Adrenal gland (tissue), 5 donors: ENCODE data around the gene ZNF438.

Experiments used
- POLR2A ChIP-seq, 2 donors: fragments of 450-650 bp; IDR thresholded peaks; one replicate each; pipeline ENCODE4 v1.6.1; 2017; ENCODE audit warnings: antibody characterized with exemption in 2 of 2, mild to moderate bottlenecking in 2 of 2, moderate library complexity in 1 of 2
- TF ChIP-seq, protein P1 (sequence below), 6 experiments: fragments of 450-650 bp in 4 of 6; fragments of 200-600 bp in 2 of 6; sonication (generic) in 1 of 6; IDR thresholded peaks; 1 replicate in 5 of 6; 2 replicates in 1 of 6; pipeline versions ENCODE4 v1.5.1 to v1.8.0; 2016 to 2021; ENCODE audit warnings: antibody characterized with exemption in 6 of 6, mild to moderate bottlenecking in 2 of 6, moderate library complexity in 1 of 6
- donor health status: DM: no; HTN: no; CAD: no.

DNA sequence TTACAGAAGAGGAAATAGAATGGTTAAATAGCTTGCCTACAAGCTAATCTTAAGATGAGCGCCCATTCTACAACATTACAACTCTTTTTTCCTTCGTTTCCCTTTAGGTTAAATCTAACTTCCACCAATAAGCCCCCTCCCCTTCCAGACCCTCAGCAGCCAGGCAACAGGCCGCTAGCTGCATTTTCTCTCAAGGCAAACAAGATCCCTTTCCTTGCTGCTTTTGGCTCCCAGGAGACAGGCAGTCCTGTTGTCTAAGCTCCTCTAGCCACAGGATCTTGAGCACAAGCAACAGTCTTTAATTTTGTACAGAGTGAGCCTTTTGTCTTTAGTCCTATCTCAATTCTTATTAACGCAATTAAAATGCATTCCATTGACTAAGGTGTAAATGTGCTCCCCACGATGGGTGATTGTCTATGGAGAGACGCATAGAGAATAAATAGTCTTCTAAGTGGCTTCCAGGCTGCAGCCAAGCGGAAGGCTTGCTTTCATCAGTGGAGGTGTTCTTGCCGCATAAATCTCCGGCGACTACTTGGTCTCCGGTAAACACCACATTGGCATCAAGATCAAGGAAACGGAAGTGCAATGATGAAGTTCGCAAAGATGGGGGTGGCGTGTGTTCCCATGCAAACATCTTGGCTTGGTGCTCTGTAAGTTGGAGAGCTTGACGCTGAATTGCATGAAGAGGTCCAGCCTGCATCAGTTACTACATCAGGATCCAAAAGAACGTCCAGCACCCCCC, 220.2 kb downstream of the ZNF438 start:
- TF ChIP-seq, protein P1, sequence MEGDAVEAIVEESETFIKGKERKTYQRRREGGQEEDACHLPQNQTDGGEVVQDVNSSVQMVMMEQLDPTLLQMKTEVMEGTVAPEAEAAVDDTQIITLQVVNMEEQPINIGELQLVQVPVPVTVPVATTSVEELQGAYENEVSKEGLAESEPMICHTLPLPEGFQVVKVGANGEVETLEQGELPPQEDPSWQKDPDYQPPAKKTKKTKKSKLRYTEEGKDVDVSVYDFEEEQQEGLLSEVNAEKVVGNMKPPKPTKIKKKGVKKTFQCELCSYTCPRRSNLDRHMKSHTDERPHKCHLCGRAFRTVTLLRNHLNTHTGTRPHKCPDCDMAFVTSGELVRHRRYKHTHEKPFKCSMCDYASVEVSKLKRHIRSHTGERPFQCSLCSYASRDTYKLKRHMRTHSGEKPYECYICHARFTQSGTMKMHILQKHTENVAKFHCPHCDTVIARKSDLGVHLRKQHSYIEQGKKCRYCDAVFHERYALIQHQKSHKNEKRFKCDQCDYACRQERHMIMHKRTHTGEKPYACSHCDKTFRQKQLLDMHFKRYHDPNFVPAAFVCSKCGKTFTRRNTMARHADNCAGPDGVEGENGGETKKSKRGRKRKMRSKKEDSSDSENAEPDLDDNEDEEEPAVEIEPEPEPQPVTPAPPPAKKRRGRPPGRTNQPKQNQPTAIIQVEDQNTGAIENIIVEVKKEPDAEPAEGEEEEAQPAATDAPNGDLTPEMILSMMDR (IDR thresholded peaks at IDR 0.05) = no peak
- no peak for TF ChIP-seq POLR2A (IDR thresholded peaks at IDR 0.05)
